ENCODE results near the gene ABCA9.

DNA sequence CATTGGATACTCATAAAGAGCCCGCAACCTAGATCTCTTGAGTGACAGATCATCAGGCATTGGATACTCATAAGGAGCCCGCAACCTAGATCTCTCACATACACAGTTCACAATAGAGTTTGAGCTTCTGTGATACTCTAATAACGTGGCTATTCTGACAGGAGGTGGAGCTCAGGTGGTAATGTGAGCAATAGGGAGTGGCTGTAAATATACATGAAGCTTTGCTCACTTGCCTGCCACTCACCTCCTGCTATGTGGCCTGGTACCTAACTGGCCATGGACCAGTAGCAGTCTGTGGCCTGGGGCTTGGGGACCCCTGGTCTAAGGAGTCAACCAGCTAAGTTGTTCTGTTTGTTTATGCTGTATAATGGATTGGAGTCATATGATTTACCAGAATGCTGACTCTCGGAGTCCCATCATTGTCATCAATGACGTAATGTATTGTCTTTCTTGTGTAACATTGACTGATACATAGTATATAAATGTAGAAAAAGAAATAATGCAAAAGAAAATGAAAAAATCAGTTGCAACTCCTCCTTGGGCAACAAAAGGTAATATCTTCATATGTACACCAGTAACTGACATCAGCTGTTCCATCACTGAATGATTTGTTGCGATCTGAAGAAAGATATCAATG lies 17.5 kb downstream of the ABCA9 start:
- TF ChIP-seq, protein P1, sequence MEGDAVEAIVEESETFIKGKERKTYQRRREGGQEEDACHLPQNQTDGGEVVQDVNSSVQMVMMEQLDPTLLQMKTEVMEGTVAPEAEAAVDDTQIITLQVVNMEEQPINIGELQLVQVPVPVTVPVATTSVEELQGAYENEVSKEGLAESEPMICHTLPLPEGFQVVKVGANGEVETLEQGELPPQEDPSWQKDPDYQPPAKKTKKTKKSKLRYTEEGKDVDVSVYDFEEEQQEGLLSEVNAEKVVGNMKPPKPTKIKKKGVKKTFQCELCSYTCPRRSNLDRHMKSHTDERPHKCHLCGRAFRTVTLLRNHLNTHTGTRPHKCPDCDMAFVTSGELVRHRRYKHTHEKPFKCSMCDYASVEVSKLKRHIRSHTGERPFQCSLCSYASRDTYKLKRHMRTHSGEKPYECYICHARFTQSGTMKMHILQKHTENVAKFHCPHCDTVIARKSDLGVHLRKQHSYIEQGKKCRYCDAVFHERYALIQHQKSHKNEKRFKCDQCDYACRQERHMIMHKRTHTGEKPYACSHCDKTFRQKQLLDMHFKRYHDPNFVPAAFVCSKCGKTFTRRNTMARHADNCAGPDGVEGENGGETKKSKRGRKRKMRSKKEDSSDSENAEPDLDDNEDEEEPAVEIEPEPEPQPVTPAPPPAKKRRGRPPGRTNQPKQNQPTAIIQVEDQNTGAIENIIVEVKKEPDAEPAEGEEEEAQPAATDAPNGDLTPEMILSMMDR (conservative IDR thresholded peaks at IDR 0.05; ENCODE audit: low read depth in 2 of 2): no peak
- TF ChIP-seq POLR2AphosphoS5 (IDR thresholded peaks at IDR 0.05; ENCODE audit: low read depth) (no peak), EZH2 (IDR thresholded peaks at IDR 0.05; ENCODE audit: low read depth, unreplicated experiment) (no peak), NANOG (IDR thresholded peaks at IDR 0.05; ENCODE audit: borderline replicate concordance) (no peak), JUNB (IDR thresholded peaks at IDR 0.05; ENCODE audit: unreplicated experiment) (no peak), CREB1 (CRISPR knock-in tag; IDR thresholded peaks at IDR 0.05; ENCODE audit: low read depth) (no peak), EZH2phosphoT487 (IDR thresholded peaks at IDR 0.05; ENCODE audit: unreplicated experiment) (no peak), STAT1 (IDR thresholded peaks at IDR 0.05; ENCODE audit: unreplicated experiment) (no peak), ZNF114 (CRISPR knock-in tag; IDR thresholded peaks at IDR 0.05) (no peak), ZNF331 (CRISPR knock-in tag; IDR thresholded peaks at IDR 0.05; ENCODE audit: low read depth) (no peak)
- TF ChIP-seq, protein P2, sequence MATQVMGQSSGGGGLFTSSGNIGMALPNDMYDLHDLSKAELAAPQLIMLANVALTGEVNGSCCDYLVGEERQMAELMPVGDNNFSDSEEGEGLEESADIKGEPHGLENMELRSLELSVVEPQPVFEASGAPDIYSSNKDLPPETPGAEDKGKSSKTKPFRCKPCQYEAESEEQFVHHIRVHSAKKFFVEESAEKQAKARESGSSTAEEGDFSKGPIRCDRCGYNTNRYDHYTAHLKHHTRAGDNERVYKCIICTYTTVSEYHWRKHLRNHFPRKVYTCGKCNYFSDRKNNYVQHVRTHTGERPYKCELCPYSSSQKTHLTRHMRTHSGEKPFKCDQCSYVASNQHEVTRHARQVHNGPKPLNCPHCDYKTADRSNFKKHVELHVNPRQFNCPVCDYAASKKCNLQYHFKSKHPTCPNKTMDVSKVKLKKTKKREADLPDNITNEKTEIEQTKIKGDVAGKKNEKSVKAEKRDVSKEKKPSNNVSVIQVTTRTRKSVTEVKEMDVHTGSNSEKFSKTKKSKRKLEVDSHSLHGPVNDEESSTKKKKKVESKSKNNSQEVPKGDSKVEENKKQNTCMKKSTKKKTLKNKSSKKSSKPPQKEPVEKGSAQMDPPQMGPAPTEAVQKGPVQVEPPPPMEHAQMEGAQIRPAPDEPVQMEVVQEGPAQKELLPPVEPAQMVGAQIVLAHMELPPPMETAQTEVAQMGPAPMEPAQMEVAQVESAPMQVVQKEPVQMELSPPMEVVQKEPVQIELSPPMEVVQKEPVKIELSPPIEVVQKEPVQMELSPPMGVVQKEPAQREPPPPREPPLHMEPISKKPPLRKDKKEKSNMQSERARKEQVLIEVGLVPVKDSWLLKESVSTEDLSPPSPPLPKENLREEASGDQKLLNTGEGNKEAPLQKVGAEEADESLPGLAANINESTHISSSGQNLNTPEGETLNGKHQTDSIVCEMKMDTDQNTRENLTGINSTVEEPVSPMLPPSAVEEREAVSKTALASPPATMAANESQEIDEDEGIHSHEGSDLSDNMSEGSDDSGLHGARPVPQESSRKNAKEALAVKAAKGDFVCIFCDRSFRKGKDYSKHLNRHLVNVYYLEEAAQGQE (IDR thresholded peaks at IDR 0.05; ENCODE audit: unreplicated experiment): no peak
- TF ChIP-seq, protein P3, sequence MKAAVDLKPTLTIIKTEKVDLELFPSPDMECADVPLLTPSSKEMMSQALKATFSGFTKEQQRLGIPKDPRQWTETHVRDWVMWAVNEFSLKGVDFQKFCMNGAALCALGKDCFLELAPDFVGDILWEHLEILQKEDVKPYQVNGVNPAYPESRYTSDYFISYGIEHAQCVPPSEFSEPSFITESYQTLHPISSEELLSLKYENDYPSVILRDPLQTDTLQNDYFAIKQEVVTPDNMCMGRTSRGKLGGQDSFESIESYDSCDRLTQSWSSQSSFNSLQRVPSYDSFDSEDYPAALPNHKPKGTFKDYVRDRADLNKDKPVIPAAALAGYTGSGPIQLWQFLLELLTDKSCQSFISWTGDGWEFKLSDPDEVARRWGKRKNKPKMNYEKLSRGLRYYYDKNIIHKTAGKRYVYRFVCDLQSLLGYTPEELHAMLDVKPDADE (IDR thresholded peaks at IDR 0.05): no peak
- TF ChIP-seq, protein P4, sequence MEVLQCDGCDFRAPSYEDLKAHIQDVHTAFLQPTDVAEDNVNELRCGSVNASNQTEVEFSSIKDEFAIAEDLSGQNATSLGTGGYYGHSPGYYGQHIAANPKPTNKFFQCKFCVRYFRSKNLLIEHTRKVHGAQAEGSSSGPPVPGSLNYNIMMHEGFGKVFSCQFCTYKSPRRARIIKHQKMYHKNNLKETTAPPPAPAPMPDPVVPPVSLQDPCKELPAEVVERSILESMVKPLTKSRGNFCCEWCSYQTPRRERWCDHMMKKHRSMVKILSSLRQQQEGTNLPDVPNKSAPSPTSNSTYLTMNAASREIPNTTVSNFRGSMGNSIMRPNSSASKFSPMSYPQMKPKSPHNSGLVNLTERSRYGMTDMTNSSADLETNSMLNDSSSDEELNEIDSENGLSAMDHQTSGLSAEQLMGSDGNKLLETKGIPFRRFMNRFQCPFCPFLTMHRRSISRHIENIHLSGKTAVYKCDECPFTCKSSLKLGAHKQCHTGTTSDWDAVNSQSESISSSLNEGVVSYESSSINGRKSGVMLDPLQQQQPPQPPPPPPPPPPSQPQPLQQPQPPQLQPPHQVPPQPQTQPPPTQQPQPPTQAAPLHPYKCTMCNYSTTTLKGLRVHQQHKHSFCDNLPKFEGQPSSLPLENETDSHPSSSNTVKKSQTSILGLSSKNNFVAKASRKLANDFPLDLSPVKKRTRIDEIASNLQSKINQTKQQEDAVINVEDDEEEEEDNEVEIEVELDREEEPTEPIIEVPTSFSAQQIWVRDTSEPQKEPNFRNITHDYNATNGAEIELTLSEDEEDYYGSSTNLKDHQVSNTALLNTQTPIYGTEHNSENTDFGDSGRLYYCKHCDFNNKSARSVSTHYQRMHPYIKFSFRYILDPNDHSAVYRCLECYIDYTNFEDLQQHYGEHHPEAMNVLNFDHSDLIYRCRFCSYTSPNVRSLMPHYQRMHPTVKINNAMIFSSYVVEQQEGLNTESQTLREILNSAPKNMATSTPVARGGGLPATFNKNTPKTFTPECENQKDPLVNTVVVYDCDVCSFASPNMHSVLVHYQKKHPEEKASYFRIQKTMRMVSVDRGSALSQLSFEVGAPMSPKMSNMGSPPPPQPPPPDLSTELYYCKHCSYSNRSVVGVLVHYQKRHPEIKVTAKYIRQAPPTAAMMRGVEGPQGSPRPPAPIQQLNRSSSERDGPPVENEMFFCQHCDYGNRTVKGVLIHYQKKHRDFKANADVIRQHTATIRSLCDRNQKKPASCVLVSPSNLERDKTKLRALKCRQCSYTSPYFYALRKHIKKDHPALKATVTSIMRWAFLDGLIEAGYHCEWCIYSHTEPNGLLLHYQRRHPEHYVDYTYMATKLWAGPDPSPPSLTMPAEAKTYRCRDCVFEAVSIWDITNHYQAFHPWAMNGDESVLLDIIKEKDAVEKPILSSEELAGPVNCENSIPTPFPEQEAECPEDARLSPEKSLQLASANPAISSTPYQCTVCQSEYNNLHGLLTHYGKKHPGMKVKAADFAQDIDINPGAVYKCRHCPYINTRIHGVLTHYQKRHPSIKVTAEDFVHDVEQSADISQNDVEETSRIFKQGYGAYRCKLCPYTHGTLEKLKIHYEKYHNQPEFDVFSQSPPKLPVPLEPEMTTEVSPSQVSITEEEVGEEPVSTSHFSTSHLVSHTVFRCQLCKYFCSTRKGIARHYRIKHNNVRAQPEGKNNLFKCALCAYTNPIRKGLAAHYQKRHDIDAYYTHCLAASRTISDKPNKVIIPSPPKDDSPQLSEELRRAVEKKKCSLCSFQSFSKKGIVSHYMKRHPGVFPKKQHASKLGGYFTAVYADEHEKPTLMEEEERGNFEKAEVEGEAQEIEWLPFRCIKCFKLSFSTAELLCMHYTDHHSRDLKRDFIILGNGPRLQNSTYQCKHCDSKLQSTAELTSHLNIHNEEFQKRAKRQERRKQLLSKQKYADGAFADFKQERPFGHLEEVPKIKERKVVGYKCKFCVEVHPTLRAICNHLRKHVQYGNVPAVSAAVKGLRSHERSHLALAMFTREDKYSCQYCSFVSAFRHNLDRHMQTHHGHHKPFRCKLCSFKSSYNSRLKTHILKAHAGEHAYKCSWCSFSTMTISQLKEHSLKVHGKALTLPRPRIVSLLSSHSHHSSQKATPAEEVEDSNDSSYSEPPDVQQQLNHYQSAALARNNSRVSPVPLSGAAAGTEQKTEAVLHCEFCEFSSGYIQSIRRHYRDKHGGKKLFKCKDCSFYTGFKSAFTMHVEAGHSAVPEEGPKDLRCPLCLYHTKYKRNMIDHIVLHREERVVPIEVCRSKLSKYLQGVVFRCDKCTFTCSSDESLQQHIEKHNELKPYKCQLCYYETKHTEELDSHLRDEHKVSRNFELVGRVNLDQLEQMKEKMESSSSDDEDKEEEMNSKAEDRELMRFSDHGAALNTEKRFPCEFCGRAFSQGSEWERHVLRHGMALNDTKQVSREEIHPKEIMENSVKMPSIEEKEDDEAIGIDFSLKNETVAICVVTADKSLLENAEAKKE (CRISPR knock-in tag; IDR thresholded peaks at IDR 0.05): no peak
